ENCODE results near the gene TRUB1.
"Not testable (repeated sequence)": the region's sequence is repeated elsewhere in the genome, so short reads cannot be mapped to it uniquely, and the experiment has no call there.

The TRUB1 gene

GRCh38 chr10:114932945-114933344 lies 5.0 kb upstream of the TRUB1 start:
- no peak for DNase-seq (ENCODE audit: low read depth)
- TF ChIP-seq MAX (IDR thresholded peaks at IDR 0.05; ENCODE audit: low read depth, low read length) (no peak), MYC (IDR thresholded peaks at IDR 0.05; ENCODE audit: low read depth, low read length) (no peak), CTCF (IDR thresholded peaks at IDR 0.05; ENCODE audit: low read depth, low read length) (no peak), POLR2A (IDR thresholded peaks at IDR 0.05; ENCODE audit: extremely low read depth, insufficient read length) (no peak)
- no peak overlapping the region for H3K4me3 ChIP-seq (ENCODE audit: low read depth, low read length)

GRCh38 chr10:114933588-114933987 lies 4.4 kb upstream of the TRUB1 start:
- TF ChIP-seq MAX (IDR thresholded peaks at IDR 0.05; ENCODE audit: low read depth, low read length) = no peak
- TF ChIP-seq POLR2A (IDR thresholded peaks at IDR 0.05; ENCODE audit: extremely low read depth, insufficient read length) = no peak
- no peak for TF ChIP-seq CTCF (IDR thresholded peaks at IDR 0.05; ENCODE audit: low read depth, low read length)
- TF ChIP-seq MYC (IDR thresholded peaks at IDR 0.05; ENCODE audit: low read depth, low read length) = no peak
- no peak for DNase-seq (ENCODE audit: low read depth)
- no peak overlapping the region for H3K4me3 ChIP-seq (ENCODE audit: low read depth, low read length)

GRCh38 chr10:114933995-114934394 lies 4.0 kb upstream of the TRUB1 start:
- not testable (repeated sequence) for DNase-seq (ENCODE audit: low read depth); H3K4me3 ChIP-seq (ENCODE audit: low read depth, low read length)

GRCh38 chr10:114938856-114939193 lies 830 bp downstream of the TRUB1 start:
- TF ChIP-seq CTCF (IDR thresholded peaks at IDR 0.05; ENCODE audit: low read depth, low read length) (no peak), POLR2A (IDR thresholded peaks at IDR 0.05; ENCODE audit: extremely low read depth, insufficient read length) (no peak), MAX (IDR thresholded peaks at IDR 0.05; ENCODE audit: low read depth, low read length) (no peak), MYC (IDR thresholded peaks at IDR 0.05; ENCODE audit: low read depth, low read length) (no peak)
- no peak for DNase-seq (ENCODE audit: low read depth)
- H3K4me3 ChIP-seq (ENCODE audit: low read depth, low read length) = peak overlapping the region; percentile 96

GRCh38 chr10:114940735-114941134 lies 2.7 kb downstream of the TRUB1 start:
- no peak for TF ChIP-seq MAX (IDR thresholded peaks at IDR 0.05; ENCODE audit: low read depth, low read length)
- TF ChIP-seq MYC (IDR thresholded peaks at IDR 0.05; ENCODE audit: low read depth, low read length) = no peak
- no peak for TF ChIP-seq CTCF (IDR thresholded peaks at IDR 0.05; ENCODE audit: low read depth, low read length)
- TF ChIP-seq POLR2A (IDR thresholded peaks at IDR 0.05; ENCODE audit: extremely low read depth, insufficient read length) = no peak
- no peak for DNase-seq (ENCODE audit: low read depth)
- H3K4me3 ChIP-seq (ENCODE audit: low read depth, low read length) = peak overlapping the region; percentile 9

GRCh38 chr10:114943000-114943399 lies 5.0 kb downstream of the TRUB1 start:
- no peak overlapping the region for H3K4me3 ChIP-seq (ENCODE audit: low read depth, low read length)
- no peak for DNase-seq (ENCODE audit: low read depth)

More at GRCh38 chr10:114943000-114943399, 5.0 kb downstream of the TRUB1 start:
- TF ChIP-seq CTCF (IDR thresholded peaks at IDR 0.05; ENCODE audit: low read depth, low read length) (no peak), MYC (IDR thresholded peaks at IDR 0.05; ENCODE audit: low read depth, low read length) (no peak), MAX (IDR thresholded peaks at IDR 0.05; ENCODE audit: low read depth, low read length) (no peak), POLR2A (IDR thresholded peaks at IDR 0.05; ENCODE audit: extremely low read depth, insufficient read length) (no peak)

All from NB4 (cell line).